Measurements from ENCODE around the gene PLEKHG3. TPM values are rescaled to one million over a fixed set of nuclear protein-coding genes. Genes with fewer than 3 reads are reported as not detected.
A peak's percentile ranks its signal among the peaks of the same experiment; 100 is the strongest.
"Not testable (repeated sequence)": the region's sequence is repeated elsewhere in the genome, so short reads cannot be mapped to it uniquely, and the experiment has no call there.

PLEKHG3 gene
- total RNA-seq, 1 experiment from 2014 or later = 62.9 TPM

GRCh38 chr14:64688031-64688430 lies 16.2 kb upstream of the PLEKHG3 start:
- DNase-seq (ENCODE audit: low spot score) = no peak

- DNase-seq (ENCODE audit: low spot score) = no peak
These were observed 15.4 kb upstream of the PLEKHG3 start for GRCh38 chr14:64688811-64689281.

- DNase-seq (ENCODE audit: low spot score) = no peak
These were observed 14.9 kb upstream of the PLEKHG3 start for GRCh38 chr14:64689289-64689688.

GRCh38 chr14:64690607-64691006 lies 13.6 kb upstream of the PLEKHG3 start:
- DNase-seq (ENCODE audit: low spot score) = not testable (repeated sequence)

GRCh38 chr14:64691376-64691775 lies 12.8 kb upstream of the PLEKHG3 start:
- no peak for DNase-seq (ENCODE audit: low spot score)

- DNase-seq (ENCODE audit: low spot score) = no peak
These were observed 11.8 kb upstream of the PLEKHG3 start for GRCh38 chr14:64692189-64692985.

GRCh38 chr14:64692986-64693809 lies 11.0 kb upstream of the PLEKHG3 start:
- DNase-seq (ENCODE audit: low spot score) = no peak

GRCh38 chr14:64693810-64694165 lies 10.4 kb upstream of the PLEKHG3 start:
- no peak for DNase-seq (ENCODE audit: low spot score)

GRCh38 chr14:64695071-64695470 lies 9.2 kb upstream of the PLEKHG3 start:
- no peak for DNase-seq (ENCODE audit: low spot score)

GRCh38 chr14:64696355-64696857 lies 7.8 kb upstream of the PLEKHG3 start:
- no peak for DNase-seq (ENCODE audit: low spot score)

GRCh38 chr14:64698903-64699302 lies 5.3 kb upstream of the PLEKHG3 start:
- peak; percentile 51 for DNase-seq (ENCODE audit: low spot score)

GRCh38 chr14:64700290-64700689 lies 3.9 kb upstream of the PLEKHG3 start:
- no peak for DNase-seq (ENCODE audit: low spot score)

- no peak for DNase-seq (ENCODE audit: low spot score)
These were observed 3.3 kb upstream of the PLEKHG3 start for GRCh38 chr14:64700894-64701293.

GRCh38 chr14:64701660-64702059 lies 2.6 kb upstream of the PLEKHG3 start:
- no peak for DNase-seq (ENCODE audit: low spot score)

GRCh38 chr14:64702493-64703394 lies 1.5 kb upstream of the PLEKHG3 start:
- peak; percentile 71 for DNase-seq (ENCODE audit: low spot score)

- no peak for DNase-seq (ENCODE audit: low spot score)
These were observed 655 bp upstream of the PLEKHG3 start for GRCh38 chr14:64703395-64704142.

GRCh38 chr14:64704743-64705380 lies 638 bp downstream of the PLEKHG3 start:
- no peak for DNase-seq (ENCODE audit: low spot score)

- DNase-seq (ENCODE audit: low spot score) = peak; percentile 31
These were observed 1.3 kb downstream of the PLEKHG3 start for GRCh38 chr14:64705381-64706118.

- no peak for DNase-seq (ENCODE audit: low spot score)
These were observed 1.9 kb downstream of the PLEKHG3 start for GRCh38 chr14:64706119-64706592.

Data from HT-29 (cell line).